Esophagus mucosa (tissue), 1 donor: Measurements from ENCODE around the gene ELOVL5. TPM values are rescaled to one million over a fixed set of nuclear protein-coding genes. Genes with fewer than 3 reads are reported as not detected.

Source experiments
- ATAC-seq: fragments of 200-7000 bp; cut with Tn5 transposase; one replicate; pipeline ENCODE4 v1.9.1; 2020
- total RNA-seq: library from RNA; stranded (reverse); gene quantifications from one replicate; pipeline ENCODE4 v1.2.4, GENCODE V29; 2023
- donor health status: DM: yes; HTN: yes; CAD: no.

Gene ELOVL5
- total RNA-seq, 1 donor from 2014 or later, result 33.1 TPM

DNA sequence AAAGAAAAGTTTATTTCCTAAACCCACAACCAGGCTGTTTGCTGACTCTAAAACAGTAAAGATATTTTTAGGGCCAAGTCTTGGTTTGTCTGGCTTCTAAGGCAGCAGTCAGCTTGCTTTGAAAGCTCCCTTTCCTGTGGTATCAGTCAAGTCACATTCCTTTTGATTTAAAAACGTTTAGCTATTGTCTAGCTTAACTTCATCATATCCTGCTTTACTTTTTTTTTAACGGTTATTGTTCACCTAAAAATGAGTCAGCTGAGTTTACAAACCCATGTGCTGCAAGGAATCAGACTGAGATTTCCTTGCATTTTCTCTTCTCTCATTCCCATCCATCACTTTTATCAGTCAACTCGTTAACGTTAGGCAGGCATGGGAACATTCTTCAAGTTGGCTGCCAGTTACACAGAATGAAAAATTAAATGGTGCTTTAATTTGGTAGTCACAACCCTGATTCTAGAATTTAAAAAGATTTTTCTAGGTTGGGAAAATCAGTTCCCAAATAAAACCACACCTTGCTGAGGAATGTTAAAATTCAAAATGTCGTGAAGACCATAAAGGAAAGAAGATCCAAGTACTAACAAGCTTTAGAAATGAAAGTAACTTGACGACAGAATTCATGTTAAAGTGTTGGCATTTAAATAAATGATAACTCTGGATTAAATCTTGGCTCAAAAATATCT lies 45.9 kb downstream of the ELOVL5 start:
- peak; percentile 82 for ATAC-seq

DNA sequence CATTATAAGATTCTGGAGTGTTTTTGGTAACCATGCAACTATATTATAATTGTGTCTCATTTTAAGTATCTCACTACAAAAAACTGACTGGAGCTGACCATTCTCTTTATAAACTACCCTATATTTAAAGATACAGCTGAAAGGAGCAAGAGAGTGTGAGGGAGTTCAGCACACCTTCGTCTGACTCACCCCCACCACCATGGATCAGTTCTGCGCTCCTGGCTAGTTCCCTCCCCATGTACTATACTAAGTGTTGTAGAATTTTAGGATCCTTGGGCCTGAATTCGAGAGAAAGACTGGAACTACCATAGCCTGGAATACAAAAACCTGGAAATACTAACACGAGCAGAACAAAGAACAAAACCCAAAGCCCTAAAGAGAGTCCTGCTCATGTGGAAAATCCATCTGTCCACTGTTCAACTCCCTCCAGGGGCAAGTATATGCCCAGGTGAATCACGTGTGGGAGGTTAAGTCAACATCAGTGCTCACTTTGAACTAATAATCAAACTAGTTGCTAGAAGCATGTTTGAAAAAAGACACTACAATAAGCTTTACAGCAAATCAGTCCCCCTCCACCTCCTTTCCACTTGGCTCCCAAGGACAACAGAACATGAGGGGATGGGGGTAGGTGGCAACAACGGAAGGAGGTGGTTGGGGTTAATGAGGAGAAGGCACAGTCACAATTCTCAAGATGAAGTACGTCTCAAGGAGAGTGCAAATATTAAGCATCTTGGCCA lies 46.8 kb downstream of the ELOVL5 start:
- ATAC-seq, result no peak

DNA sequence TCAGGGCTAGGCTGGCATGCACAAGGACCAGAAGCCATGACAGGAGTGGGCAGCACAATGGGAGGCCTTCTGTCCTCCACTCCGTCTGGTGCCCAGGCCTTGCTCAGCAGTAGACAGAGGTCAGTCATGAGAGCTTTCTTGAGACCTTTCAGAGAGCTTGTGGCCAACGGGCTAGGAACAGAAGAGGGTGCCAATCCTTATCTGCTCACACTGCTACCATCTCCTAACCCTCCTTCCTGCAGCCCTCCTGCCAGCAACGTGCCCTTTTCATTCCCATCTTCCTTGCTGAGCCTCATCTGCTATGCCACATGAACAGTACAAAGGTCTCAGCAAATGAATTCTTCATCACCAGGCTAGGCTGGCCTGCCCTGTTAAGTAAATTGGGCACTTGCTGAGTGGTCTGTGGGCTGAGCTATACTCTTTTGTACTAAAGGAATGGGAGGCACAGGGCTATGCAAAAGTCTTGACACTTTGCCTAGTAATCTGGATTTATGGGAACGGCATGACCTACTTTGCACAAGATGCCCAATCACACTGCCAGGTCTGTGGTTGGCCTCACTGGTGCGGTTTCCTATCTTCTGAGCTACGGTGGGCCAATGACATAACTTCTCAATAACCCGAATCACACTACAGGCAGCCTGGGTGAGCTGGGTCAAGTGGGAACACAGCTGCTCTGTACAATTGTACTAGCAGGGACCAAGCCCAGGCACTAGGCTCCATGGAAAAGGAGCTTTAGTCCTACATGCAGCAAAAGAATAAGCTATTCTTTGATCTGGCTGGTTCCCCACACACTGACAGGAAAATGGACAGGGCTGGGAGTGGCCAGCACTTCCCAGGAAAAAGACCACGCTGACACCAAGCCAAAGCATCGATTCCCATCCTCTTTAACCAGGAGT lies 47.8 kb downstream of the ELOVL5 start:
- ATAC-seq, result peak; percentile 22

DNA sequence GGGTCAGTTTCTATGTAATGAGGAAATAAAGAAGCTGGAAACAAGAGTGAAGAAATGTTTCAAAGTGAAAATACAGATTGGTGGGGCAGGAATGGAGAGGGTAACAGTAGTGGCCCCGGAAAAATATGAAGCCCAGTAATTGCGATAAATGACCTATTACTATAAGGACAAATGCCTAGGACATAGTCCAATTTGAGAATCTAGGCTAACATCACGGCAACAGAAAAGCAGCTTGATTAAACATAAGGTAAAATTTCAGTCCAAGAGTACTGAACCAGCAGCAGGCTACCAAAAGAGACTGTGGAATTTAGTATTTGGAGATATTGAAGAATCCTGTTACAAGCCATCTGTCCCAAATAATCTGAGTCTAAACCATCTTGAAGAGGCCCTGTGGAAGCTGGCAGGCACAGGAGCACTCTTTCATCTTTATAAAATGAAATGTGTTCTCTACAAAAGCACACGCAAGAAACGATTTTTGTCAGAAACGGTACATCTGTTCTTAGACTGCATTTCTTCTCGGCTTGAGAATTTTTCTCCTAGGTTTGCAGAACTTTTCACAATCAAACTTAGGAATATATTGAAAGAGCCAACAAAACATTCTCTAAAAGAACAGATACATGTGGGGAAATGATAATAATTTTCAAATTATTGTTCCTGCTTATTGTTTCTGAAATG lies 49.3 kb downstream of the ELOVL5 start:
- no peak for ATAC-seq

DNA sequence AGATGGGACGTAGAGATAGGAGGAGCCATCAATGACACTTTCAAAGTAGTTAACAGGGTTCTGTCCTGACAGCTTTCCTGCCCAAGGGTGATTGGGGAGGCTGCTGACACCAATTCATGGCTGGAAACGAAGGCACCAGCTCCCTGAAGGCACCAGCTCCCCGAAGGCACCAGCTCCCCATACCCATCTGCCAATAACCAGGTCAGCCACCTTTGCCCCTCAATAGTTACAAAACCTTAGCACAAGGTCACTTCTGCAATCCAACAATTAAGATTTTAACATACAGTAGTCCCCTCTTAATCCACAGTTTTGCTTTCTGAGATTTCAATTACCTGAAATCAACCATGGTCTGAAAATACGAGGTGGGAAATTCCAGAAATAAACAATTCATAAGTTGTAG lies 51.7 kb downstream of the ELOVL5 start:
- ATAC-seq, result no peak

DNA sequence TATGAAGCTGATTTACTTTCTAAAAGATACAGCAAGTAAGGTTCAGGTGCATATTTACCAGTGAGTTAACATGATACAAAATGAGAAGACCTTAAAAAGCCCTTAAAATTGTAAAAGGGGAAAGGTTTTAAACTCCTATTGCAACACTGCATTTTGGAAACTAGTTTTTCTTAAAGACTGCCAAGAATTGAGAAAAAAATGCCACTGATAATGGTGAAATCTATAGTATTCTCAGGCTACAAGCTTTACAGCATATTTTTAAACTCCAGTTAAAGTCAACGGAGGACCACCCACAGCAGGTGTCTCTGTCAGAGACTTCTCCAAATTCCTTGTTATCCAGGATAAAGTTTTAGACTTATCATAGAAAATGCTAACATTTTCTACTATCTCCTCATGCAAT lies 53.6 kb downstream of the ELOVL5 start:
- ATAC-seq, result no peak

DNA sequence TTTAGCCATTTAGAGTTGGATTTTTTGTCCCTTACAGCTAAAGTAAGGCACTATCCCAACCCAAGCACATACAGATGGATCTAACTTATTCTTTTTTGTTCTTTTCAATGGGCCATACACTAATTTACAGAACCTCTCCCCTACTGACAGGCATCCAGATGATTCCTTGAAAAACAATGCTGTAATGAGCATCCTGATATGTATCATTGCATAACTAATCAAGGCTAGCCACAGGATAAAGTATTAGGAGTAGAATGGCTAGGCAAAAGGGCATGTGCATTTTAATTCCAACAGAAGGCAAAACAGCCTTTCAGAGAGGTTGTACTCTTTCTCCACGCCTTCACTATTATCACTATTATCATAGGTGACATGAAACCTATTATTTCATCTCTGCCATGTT lies 54.1 kb downstream of the ELOVL5 start:
- no peak for ATAC-seq

DNA sequence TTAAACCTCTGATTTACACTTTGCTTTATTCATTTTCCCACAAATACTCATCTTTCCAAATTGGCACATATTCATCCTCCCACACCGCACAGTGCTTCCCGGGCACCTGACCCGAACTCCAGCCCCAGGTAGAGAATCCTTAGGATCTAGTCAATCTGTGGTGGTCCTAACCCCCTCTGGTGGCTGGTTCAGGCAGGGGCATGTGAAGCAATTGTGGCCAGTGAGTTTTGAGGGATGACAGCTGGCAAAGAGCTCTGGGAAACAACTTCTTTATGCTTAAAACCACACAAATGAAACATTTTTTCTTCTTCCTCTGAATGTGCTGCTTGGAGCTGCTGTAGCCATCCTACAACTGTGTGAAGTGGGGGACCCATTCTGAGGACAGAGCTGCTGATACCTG lies 54.7 kb downstream of the ELOVL5 start:
- ATAC-seq, result no peak

DNA sequence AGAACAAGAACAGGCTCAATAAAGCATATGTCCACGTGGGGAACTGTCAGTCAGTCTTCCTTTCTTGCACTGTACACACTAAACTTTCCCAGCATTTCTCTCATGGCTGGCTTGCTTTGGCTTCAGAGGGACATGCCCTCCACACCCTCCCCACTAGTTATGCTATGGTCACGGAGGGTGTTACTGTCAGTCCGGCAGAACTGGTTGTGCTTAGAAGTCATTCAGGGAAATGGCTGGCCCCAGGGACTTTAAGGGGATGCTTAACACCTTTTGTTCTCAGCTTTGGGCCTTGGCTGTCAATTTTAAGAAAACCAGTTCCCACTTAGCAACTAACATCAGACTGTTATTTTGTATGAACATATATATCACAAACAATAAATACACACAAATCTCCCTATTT lies 55.1 kb downstream of the ELOVL5 start:
- ATAC-seq, result peak; percentile 98

DNA sequence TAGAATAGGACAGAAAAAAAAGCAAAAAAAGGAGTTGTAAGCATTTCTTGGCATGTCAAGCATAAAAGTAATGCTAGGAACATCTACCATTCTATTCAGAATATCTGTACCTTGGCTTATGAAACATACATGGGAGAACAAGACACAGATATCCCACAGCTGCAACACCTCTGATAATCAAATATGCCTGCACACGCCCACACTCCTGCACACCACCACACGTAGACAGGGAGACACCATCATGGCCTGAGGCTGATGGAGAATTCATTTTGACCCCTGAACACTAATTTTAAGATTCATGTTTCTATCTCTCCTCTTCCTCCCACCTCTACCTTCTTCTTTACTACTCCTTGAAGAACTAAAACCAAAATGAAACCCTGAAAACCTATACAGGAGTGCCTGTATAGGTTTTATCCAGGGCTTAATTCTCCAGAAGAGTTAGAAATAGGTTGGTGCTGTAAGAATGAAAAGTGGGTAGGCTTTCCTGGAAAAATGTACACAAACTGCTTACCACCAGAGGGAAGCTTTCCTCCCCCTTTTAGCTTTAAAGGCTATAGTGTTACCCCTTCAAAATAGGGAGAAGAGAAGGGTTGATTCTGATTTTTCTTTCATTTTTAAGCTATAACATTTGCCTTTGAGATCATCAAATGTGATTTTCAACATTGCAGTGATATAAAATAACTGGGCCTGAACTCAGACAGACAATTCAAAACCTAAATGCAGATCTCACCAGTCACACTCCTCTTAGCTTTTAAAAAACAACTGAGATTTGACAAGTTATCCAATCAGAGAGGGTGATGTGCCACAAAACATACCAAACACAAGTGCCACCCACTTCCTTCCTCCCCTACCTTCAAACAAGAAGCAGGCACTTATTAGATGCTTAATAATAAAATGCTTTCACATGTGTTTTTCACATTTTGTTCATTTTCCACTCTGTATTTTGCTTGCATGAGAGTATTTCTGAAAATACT lies 57.9 kb downstream of the ELOVL5 start:
- ATAC-seq, result no peak

DNA sequence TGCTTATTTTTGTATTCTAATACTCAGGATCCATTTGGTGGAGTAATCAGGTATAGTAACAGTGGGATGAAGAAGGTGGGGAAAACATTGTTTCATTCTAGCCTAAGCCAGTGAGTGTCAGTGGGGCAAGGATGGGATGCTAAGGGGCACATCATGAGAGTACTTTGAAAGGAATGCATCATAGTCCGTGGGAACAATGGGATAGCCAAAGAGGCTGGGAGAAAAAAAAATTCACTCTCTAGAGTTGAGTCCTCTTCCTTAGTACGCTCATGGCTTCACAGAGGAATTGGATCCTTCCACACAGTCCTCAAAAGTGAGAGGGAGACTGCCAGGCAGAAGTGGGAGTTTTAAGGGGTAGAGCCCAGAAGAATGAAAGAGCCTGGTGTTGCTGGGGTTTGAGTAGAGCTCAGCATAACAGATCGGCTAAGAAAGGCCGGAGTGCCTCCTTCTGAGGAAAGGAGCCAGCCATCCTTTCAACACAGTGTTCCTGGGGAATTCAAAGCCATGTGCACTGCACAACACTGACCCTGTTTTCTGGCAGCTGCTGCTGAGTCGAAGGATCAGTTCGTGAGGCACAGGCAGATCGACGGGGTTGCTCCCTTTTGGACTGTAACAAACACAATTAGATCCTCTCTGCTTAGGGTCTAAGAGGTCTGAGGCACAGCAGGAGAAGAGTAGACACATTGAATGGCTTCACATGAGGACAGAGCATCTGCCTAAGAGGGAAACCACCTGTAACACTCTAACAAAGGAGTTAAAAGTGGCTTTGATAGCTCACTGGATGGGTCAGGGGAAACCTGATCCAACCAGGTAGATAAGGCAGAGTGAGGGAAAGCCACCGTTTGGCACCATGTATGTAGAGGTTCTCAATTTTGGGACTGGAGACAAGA lies 61.2 kb downstream of the ELOVL5 start:
- ATAC-seq, result no peak

DNA sequence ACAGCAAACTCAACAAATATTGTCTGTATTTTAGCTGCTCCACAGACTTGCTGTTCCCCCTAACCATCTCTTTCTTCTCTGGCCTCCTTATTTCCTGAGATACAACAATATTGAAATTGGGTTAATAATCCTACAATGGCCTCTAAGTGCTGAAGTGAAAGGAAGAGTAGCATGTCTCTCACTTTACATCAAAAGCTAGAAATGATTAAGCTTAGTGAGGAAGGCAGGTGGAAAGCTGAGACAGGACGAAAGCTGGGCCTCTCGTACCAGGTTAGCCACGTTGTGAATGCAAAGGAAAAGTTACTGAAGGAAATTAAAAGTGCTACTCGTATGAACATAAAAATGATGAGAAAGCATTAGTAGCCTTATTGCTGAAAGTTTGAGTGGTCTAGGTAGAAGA lies 63.8 kb downstream of the ELOVL5 start:
- ATAC-seq, result no peak

DNA sequence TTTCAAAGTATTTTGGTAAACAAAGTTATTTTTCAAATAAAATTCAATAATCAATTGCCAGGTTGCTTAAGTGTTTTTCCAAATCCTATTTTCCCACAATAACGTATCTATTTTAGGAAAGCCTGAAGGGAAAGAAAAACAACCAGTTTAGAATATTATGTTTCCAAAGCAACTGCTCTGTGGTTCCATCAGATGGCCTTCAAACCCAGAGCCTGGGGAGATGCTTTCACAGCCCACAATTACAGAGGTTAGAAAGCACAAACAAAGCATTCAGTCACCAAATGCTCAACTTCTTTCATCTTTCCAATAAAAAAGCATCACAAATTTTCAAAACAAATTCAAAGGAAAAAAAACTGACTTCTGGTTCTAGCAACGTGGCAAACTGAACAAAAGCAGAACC lies 66.0 kb downstream of the ELOVL5 start:
- ATAC-seq, result no peak

DNA sequence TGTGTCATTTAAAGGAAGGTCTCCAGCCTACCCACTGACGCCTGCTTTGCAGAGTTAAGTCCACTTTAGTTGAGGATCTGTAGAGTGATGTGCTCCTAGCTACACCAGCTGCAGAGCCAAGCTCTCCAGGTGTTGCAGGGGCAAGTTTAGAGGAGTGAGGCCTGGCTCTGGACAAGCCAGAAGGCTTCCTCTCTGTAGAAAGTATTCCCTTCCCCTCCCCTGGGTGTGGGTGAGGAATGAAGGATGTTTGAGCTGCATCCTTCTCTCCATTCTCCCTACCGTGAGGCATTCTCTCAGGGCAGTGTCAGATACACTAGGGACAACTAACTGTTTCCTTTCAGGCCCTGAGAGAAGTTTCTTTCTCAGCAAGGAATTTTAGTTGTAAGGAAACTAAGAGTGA lies 66.5 kb downstream of the ELOVL5 start:
- ATAC-seq, result no peak

DNA sequence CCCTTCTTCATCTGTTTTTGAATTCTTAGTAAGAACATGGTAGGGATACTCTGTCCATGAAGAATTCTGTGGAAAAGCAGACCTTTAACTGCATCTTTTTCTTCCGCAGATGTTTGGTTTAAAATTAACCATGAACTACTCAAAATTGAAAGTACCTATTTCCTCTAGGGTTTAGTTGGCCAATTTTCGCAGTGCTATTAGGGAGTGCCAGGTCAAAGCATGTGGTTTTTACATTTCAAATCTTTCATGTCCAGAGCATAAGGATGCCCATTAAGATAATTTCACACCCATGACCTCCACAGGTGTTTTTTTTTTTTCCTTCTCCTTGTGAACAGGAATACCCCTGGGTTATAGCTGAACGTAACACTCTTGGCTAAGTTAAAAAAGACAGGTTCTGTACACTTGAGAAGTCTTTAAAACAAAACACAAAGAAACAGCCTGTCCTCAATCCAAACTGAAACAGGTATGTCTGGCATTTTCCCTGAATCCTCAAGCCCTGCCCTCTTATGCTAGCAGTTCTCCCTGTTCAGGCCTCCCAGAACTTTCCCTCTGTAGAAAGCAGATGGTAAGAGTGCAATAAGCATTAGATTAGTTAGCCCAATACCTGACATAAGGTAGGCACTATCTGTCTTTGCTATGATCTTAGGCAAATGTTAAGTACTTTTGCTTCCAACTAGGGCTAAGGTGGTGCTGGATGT lies 67.1 kb downstream of the ELOVL5 start:
- ATAC-seq, result no peak

DNA sequence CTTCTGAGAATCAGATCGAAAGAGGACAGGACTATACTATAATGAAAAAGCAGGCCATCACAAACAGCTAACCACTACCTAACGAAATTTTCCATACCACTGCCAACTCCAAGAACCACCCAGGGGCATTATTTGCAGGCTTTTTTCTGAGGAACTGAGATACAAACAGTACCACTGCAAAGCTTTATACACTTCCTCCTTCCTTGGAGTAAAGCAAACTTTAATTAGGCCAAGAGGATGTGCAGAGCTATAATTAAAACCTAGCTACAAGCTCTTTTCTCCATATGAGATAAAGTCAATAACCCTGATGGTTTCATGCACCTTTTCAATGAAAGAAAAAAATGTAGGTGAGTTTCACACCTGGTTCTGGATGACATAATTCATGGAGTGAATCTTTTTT lies 68.5 kb downstream of the ELOVL5 start:
- no peak for ATAC-seq

DNA sequence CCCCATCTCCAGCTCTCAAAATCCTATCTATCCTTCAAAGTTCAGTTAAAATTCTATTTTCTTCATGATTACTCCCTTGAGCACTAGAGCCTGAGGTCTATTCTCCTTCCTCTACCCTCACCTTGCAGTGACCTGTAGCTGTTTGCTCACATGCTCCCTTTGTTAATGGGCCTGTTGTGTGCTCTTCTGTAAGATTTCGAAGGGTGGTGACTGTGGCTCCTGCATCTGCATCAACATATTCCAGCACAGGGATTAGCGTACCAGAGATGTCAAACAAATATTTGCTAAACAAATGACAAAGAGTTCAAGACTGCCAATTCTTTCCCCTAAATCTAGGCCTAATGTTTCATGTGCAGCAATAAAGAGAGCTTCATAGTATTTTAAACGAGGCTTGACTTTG lies 69.5 kb downstream of the ELOVL5 start:
- peak; percentile 17 for ATAC-seq

DNA sequence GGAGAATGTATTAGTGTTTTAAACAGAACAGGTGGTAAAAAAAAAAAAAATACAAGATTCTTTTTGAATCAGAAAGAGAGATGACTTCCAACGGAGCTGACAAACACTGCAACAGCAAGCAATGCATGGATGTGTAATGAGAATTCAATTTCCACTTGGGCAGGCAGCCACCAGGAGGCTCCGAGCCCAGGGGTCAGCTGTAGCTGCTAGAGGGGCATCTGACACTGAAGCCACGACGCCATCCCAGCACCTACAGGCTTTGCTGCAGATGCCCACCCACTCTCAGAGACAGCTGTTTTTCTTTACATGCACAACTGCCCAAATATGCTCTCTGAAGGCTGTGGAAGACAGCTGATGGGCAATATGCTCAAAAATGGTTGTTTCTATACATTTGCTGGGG lies 75.4 kb downstream of the ELOVL5 start:
- no peak for ATAC-seq

DNA sequence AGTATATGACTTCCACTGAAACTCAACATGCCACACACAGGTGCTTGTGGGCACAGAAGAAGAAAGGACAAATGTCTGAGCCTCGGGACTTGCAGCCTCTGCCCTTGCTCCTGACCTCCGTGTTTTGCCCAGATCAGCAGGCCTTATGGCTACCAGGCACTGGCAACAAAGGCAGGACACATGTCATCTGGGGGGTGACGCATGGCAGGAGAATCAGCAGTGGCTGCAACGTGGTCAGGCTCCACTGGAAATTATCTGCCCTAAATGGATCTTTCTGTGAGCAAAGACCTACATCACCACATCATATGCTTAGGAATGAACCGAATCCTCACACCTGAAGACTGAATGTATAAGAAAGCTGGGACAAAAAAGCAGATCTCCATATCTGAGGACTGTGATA lies 78.9 kb downstream of the ELOVL5 start:
- no peak for ATAC-seq
